ENCODE measurements around the gene BEND2.

BEND2 gene

GRCh38 chrX:18151649-18152048, 69.0 kb downstream of the BEND2 start:
- Histone ChIP-seq H3F3A (ENCODE audit: control insufficient read depth, insufficient read depth) (no peaks in the 10 kb centered on the region), H3K9me2 (replicated peaks; ENCODE audit: control insufficient read depth, low read length) (no peaks in the 10 kb centered on the region), H3K36me3 (ENCODE audit: control insufficient read depth, low read length) (no peaks in the 10 kb centered on the region), H3K4me3 (ENCODE audit: low read length) (no peak overlapping the region), H3K27ac (ENCODE audit: low read depth, low read length) (no peak overlapping the region), H3K79me2 (ENCODE audit: control insufficient read depth, low read length) (no peaks in the 10 kb centered on the region), H4K20me1 (ENCODE audit: control insufficient read depth, insufficient read depth, low read depth, low read length) (no peaks in the 10 kb centered on the region), H3K4me1 (ENCODE audit: control insufficient read depth, low read length) (no peaks in the 10 kb centered on the region), H3K9me3 (ENCODE audit: control insufficient read depth, insufficient read depth, low read length) (no peaks in the 10 kb centered on the region), H3K4me2 (ENCODE audit: low read length) (no peak overlapping the region), H3K27me3 (ENCODE audit: control insufficient read depth, low read length) (no peaks in the 10 kb centered on the region)
- TF ChIP-seq CTCF (IDR thresholded peaks at IDR 0.05; ENCODE audit: low read depth, low read length, poor library complexity, severe bottlenecking) (no peak), EZH2phosphoT487 (IDR thresholded peaks at IDR 0.05; ENCODE audit: borderline replicate concordance, low read length) (no peak)

GRCh38 chrX:18151157-18151556, 69.5 kb downstream of the BEND2 start:
- Histone ChIP-seq H3K27ac (ENCODE audit: low read depth, low read length) (no peak overlapping the region), H3K4me2 (ENCODE audit: low read length) (no peak overlapping the region), H3K9me2 (replicated peaks; ENCODE audit: control insufficient read depth, low read length) (no peaks in the 10 kb centered on the region), H3K4me1 (ENCODE audit: control insufficient read depth, low read length) (no peaks in the 10 kb centered on the region), H3F3A (ENCODE audit: control insufficient read depth, insufficient read depth) (no peaks in the 10 kb centered on the region), H3K27me3 (ENCODE audit: control insufficient read depth, low read length) (no peaks in the 10 kb centered on the region), H3K9me3 (ENCODE audit: control insufficient read depth, insufficient read depth, low read length) (no peaks in the 10 kb centered on the region), H3K36me3 (ENCODE audit: control insufficient read depth, low read length) (no peaks in the 10 kb centered on the region), H3K4me3 (ENCODE audit: low read length) (no peak overlapping the region), H3K79me2 (ENCODE audit: control insufficient read depth, low read length) (no peaks in the 10 kb centered on the region), H4K20me1 (ENCODE audit: control insufficient read depth, insufficient read depth, low read depth, low read length) (no peaks in the 10 kb centered on the region)
- TF ChIP-seq EZH2phosphoT487 (IDR thresholded peaks at IDR 0.05; ENCODE audit: borderline replicate concordance, low read length) (no peak), CTCF (IDR thresholded peaks at IDR 0.05; ENCODE audit: low read depth, low read length, poor library complexity, severe bottlenecking) (no peak)

GRCh38 chrX:18149454-18149853, 71.2 kb downstream of the BEND2 start:
- Histone ChIP-seq H3K36me3 (ENCODE audit: control insufficient read depth, low read length) (no peaks in the 10 kb centered on the region), H3K9me2 (replicated peaks; ENCODE audit: control insufficient read depth, low read length) (no peaks in the 10 kb centered on the region), H3K79me2 (ENCODE audit: control insufficient read depth, low read length) (no peaks in the 10 kb centered on the region), H3K27ac (ENCODE audit: low read depth, low read length) (no peak overlapping the region), H4K20me1 (ENCODE audit: control insufficient read depth, insufficient read depth, low read depth, low read length) (no peaks in the 10 kb centered on the region), H3K4me3 (ENCODE audit: low read length) (no peak overlapping the region), H3K9me3 (ENCODE audit: control insufficient read depth, insufficient read depth, low read length) (no peaks in the 10 kb centered on the region), H3K4me2 (ENCODE audit: low read length) (no peak overlapping the region), H3K27me3 (ENCODE audit: control insufficient read depth, low read length) (no peaks in the 10 kb centered on the region), H3K4me1 (ENCODE audit: control insufficient read depth, low read length) (no peaks in the 10 kb centered on the region), H3F3A (ENCODE audit: control insufficient read depth, insufficient read depth) (no peaks in the 10 kb centered on the region)
- no peak for TF ChIP-seq EZH2phosphoT487 (IDR thresholded peaks at IDR 0.05; ENCODE audit: borderline replicate concordance, low read length)
- no peak for TF ChIP-seq CTCF (IDR thresholded peaks at IDR 0.05; ENCODE audit: low read depth, low read length, poor library complexity, severe bottlenecking)

GRCh38 chrX:18146954-18147353, 73.7 kb downstream of the BEND2 start:
- no peaks in the 10 kb centered on the region for H3K9me2 ChIP-seq (replicated peaks; ENCODE audit: control insufficient read depth, low read length)
- H4K20me1 ChIP-seq (ENCODE audit: control insufficient read depth, insufficient read depth, low read depth, low read length) = no peaks in the 10 kb centered on the region
- no peaks in the 10 kb centered on the region for H3K4me1 ChIP-seq (ENCODE audit: control insufficient read depth, low read length)
- H3K79me2 ChIP-seq (ENCODE audit: control insufficient read depth, low read length) = no peaks in the 10 kb centered on the region
- H3K4me2 ChIP-seq (ENCODE audit: low read length) = no peak overlapping the region
- no peaks in the 10 kb centered on the region for H3K27me3 ChIP-seq (ENCODE audit: control insufficient read depth, low read length)
- H3K27ac ChIP-seq (ENCODE audit: low read depth, low read length) = no peak overlapping the region
- no peaks in the 10 kb centered on the region for H3K9me3 ChIP-seq (ENCODE audit: control insufficient read depth, insufficient read depth, low read length)
- TF ChIP-seq EZH2phosphoT487 (IDR thresholded peaks at IDR 0.05; ENCODE audit: borderline replicate concordance, low read length) = no peak
- no peak for TF ChIP-seq CTCF (IDR thresholded peaks at IDR 0.05; ENCODE audit: low read depth, low read length, poor library complexity, severe bottlenecking)
- H3K36me3 ChIP-seq (ENCODE audit: control insufficient read depth, low read length) = no peaks in the 10 kb centered on the region
- H3F3A ChIP-seq (ENCODE audit: control insufficient read depth, insufficient read depth) = no peaks in the 10 kb centered on the region
- H3K4me3 ChIP-seq (ENCODE audit: low read length) = no peak overlapping the region

Data from DOHH2 (cell line).